Measurements from ENCODE around the gene ATP5PD.
"Not testable (repeated sequence)": the region's sequence is repeated elsewhere in the genome, so short reads cannot be mapped to it uniquely, and the experiment has no call there.

ATP5PD gene

GRCh38 chr17:75020331-75021110 lies 26.2 kb downstream of the ATP5PD start:
- DNase-seq (ENCODE audit: low read depth), result no peak

GRCh38 chr17:75019710-75020109 lies 27.1 kb downstream of the ATP5PD start:
- DNase-seq (ENCODE audit: low read depth), result no peak

DNA sequence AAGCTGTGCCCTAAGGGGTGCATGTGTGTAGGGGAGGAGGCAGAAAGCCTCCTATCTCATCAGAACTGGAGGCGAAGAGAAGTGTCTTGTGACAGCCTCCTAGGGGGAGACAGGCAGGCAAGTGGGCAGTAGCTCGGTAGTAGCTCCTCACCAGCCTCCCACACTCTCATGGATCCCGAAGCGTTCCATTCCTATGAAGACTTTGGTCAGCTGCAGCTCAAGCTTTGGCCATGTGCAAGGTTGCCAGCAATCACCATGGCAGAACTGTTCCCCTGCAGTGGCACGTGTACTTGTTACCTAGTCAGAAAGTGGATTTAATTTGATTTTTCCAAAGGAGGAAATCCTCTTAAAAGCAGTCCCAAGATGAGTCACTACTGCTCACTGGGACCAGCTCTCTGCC lies 27.6 kb downstream of the ATP5PD start:
- no peak for DNase-seq (ENCODE audit: low read depth)

GRCh38 chr17:75013092-75013559 lies 33.6 kb downstream of the ATP5PD start:
- no peak for DNase-seq (ENCODE audit: low read depth)

DNA sequence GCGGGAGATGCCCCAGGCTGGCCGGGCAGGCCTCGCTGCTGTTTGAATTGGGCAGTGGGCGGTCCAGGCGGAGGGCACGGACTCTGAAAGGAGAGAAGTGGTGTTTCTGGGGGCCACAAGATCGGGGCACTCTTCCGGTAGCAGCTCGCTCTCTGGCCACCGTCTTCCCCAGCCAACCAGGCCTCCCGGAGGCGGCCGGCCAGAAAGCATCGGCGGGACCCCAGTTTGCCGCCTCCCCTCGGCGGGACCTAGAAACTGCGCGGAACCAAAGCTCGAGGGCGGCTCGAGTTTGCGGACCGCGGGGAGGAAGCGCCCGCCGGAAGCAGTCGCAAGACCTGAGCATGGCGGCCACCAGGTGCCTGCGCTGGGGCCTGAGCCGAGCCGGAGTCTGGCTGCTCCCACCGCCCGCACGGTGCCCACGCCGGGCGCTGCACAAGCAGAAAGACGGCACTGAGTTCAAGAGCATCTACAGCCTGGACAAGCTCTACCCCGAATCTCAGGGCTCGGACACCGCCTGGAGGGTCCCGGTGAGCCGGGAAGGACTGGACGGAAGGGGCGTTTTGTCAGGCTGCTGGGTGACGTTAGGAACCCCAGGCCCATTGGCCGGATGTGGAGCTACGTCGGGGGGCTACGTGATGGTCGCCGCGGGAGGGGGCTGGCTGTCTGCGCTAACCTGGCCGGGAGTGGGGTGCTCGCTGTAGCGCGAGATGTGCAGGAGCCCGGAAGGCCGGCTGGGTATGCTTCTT lies 34.2 kb downstream of the ATP5PD start, which contains the start of gene MRPL58:
Gene MRPL58 (plus strand): TSS at position 325 of the 746 bp plus-strand sequence. CDS start 17 bp downstream, at position 342.
- DNase-seq (ENCODE audit: low read depth), result peak; percentile 82

DNA sequence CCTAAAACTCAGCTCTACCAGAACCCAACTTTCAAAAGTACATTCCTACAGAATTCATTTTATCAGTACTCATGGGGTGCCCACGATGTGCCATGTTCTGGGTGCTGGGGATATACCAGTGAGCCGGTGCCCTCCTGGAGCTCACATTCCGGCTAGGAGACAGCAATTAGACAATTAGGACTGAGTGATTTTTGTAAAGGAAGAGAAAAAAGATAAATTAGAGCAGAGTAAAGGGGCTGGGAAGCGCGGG lies 34.7 kb downstream of the ATP5PD start:
- DNase-seq (ENCODE audit: low read depth), result no peak

- no peak for DNase-seq (ENCODE audit: low read depth)
Measured at GRCh38 chr17:75011401-75012095, 35.2 kb downstream of the ATP5PD start.

DNA sequence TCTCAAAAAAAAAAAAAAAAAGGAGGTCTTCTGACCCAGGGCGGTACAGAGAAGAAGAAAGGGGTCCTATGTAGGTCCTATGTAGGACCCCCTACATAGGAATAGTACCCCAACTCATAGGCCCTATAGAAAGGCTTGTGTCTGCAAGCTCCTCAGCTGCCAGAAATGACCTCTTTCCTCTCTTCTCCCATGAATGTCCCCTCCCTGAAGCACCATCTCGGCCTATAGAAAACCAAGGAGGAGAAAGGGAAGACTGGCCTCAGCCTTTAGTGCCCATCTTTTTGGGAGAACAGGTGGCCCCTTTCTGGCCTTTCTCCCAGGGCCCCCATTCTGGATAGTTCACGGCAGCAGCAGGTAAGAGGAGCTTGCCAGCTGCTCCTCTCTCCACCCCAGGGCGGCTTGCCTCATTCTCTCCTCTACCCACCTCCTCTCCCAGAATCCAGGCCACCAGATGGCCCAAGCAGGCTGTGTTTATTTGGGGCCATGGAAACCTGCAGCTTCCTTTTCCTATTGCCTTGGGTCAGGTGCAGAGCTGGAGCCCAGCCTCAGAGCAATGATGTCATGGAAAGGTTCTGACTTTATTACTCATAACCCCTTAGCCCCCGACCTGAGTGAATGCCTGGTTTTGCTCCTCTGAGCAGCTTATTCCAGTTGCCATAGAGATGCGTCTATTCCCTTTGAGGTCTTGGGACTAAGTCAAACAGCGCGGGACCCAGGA lies 35.9 kb downstream of the ATP5PD start:
- no peak for DNase-seq (ENCODE audit: low read depth)

GRCh38 chr17:75009139-75009724 lies 37.5 kb downstream of the ATP5PD start:
- no peak for DNase-seq (ENCODE audit: low read depth)

DNA sequence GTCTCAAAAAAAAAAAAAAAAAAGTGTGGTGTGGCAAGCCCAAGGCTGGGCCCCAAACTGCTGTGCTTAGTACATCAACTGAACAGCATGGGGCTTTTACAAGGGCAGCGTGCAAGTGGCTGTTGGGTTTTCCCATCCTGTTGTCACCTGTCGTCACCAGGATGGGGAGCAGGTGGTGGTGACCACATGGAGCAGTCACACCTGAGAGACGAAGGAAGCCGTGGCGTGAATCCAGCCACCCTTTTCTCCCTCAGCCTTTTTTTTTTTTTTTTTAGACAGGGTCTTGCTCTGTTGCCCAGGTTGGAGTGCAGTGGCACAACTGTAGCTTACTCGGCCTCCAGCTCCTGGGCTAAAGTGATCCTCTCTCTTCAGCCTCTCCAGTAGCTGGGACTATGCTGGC lies 38.4 kb downstream of the ATP5PD start:
- no peak for DNase-seq (ENCODE audit: low read depth)

GRCh38 chr17:75006653-75007052 lies 40.1 kb downstream of the ATP5PD start:
- peak; percentile 32 for DNase-seq (ENCODE audit: low read depth)

GRCh38 chr17:75006084-75006483 lies 40.7 kb downstream of the ATP5PD start:
- not testable (repeated sequence) for DNase-seq (ENCODE audit: low read depth)

DNA sequence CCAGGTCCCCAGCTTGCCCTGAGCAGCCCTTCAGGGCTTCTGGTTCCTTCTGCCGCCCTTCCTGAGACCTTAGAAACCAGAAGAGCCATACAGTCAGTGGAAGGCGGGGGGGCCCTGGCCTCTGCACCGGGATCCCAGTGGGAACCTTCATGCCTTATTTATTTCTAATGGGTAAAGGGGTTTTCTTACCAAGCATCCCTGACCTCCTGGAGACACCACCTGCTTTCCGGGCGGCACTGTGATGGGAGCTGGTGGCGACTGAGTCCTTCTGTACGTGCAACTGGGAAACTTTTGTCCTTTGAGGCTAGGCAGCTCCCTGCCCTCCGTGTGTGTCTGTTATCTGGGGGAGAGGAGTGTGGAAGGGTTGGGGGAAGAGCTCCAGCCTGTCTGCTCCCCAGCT lies 41.5 kb downstream of the ATP5PD start:
- no peak for DNase-seq (ENCODE audit: low read depth)

DNA sequence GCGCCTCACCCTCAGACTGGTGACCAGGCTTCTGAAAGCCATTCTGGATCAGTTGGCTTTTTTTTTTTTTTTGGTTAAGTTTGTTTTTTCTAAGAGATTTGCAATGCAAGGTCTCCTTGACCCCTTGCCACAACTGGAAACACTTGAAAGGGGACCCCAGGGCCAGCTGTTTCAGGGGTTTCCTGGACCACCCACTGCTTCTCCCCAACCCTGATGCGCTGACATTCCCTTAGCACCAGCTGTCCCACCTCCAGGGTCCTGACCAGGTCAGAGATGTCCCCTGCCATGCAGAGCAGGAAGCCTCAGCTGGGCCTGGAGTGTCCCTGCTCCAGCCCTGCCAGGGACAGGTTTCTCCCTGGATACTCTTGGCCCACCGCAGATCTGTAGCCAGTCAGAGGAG lies 42.4 kb downstream of the ATP5PD start:
- no peak for DNase-seq (ENCODE audit: low read depth)

DNA sequence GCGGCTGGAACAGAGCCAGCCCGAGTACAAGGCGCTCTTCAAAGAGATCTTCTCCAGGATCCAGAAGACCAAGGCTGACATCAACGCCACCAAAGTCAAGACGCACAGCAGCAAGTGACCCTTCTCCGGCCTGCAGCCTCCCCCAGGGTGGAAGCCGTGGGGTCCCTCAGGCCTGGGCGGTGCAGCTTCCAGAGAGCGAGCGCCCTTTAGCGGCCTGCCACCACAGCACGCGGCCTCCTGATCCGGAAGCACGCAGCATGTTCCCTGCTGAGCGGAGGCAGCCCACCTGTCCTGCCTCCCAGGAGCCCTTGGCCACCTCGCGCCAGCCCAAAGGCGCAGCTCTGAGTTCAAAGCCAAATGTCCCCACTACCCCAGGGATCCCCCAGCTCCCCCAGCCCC lies 42.8 kb downstream of the ATP5PD start:
- DNase-seq (ENCODE audit: low read depth), result no peak

DNA sequence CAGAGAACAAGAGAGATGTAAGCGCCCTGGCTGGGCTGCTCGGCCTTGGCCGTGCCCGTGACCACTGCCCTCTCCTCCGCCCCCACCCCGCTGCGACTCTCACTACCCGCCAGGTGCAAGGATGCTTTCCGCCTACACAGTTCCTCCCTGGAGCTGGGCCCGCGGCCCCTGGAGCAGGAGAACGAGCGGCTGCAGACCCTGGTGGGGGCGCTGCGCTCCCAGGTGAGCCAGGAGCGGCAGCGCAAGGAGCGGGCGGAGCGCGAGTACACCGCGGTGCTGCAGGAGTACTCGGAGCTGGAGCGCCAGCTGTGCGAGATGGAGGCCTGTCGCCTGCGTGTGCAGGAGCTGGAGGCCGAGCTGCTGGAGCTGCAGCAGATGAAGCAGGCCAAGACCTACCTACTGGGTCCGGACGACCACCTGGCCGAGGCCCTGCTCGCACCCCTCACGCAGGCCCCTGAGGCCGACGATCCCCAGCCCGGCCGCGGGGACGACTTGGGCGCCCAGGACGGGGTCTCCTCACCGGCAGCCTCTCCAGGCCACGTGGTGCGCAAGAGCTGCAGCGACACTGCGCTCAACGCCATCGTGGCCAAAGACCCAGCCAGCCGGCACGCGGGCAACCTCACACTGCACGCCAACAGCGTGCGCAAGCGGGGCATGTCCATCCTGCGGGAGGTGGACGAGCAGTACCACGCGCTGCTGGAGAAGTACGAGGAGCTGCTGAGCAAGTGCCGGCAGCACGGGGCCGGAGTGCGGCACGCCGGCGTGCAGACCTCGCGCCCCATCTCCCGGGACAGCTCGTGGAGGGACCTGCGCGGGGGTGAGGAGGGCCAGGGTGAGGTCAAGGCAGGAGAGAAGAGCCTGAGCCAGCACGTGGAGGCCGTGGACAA lies 43.5 kb downstream of the ATP5PD start:
- DNase-seq (ENCODE audit: low read depth), result no peak

DNA sequence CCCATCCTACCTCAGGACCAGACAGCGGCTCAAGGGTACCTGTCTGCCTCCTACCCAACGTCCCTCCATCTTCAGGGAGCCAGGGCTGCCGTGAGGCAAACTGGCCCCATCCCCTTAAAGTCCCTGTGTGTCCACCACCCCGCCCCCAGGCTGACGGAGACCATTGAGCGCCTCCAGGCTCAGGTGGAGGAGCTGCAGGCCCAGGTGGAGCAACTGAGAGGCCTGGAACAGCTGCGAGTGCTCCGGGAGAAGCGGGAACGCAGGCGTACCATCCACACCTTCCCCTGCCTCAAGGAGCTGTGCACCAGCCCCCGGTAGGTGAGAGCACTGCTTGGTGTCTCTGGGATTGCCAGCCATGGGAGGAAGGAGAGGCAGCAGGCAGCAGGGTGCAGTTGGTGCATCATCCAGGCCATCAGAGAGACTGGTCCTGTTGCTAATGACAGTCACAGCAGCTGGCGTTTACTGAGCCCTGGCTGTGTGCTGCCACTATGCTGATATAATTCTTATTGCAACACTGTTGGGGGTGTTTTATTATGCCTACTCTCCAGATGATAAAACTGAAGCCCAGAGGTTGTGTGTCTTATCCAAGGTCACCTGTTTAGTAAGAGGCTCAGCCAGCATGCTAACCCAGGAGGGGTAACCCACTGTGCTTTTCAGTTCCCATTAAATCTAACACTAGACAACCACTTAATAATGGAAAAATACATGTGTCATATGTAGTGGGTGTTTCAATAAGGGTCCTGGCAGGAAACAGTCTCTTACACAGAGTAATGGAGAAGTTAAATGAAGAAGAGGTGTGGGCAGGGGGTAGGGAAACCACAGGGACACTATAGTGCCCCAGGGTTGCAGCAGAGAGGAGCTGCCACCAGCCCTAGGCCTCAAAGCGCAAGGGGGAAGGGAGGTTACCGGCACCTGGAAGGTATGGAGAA lies 44.6 kb downstream of the ATP5PD start:
- DNase-seq (ENCODE audit: low read depth), result no peak

DNA sequence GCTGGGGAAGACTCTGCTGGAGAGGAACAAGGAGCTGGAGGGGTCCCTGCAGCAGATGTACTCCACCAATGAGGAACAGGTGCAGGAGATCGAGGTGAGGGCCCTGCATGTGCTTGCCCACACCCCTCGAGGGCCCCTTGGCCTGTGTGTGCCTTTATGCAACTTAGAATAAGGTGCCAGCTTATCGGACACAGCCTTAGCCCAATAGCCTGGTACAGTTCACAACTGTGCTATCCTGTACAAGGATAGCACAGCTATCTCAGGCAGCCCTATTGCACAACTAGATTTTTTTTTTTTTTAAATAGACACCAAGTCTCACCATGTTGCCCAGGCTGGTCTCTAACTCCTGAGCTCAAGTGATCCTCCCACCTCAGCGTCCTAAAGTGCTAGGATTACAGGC lies 47.2 kb downstream of the ATP5PD start:
- DNase-seq (ENCODE audit: low read depth), result no peak

DNA sequence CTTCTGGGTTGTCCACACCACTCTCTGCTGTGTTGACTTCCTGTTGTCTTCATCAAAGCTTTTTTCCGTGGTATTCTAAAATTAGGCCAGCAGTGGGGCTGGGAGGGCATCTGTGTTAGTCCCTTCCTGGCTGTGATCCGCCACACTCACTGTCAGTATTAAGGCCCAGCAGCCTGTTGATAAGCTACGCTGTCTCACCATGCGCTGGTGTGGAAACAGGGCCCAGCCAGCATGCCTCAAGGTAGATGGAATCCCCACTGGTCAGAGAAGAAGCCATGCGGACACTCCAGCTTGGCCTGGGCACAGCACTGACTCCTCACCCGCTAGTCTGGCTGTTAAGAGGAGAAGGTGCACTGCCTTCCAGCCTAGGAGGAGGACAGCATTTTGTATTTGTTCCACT lies 48.0 kb downstream of the ATP5PD start:
- no peak for DNase-seq (ENCODE audit: low read depth)

- DNase-seq (ENCODE audit: low read depth), result no peak
Measured at GRCh38 chr17:74995847-74996246, 50.9 kb downstream of the ATP5PD start.

Data from CMK (cell line).